DND-41 (cell line): ENCODE data around the gene SNN.

ENCODE experiments used
- ATAC-seq: fragments of 200-7000 bp; cut with Tn5 transposase; 3 replicates; pipeline ENCODE4 v1.9.1; 2021; ENCODE audit warnings: low read depth; ENCODE audit not compliant: insufficient read depth
- DNase-seq: peaks from one replicate; pipeline ENCODE4 v3.0.0-alpha.2; 2020
- H2AFZ ChIP-seq: 2 replicates; pipeline ENCODE4 v1.6.0; 2012; ENCODE audit warnings: low read depth, low read length
- H3K27ac ChIP-seq: 2 replicates; pipeline ENCODE4 v1.5.1; 2012; ENCODE audit warnings: low read length, inconsistent platforms
- H3K27me3 ChIP-seq: fragments of 200-600 bp; sonication (generic); 2 replicates; pipeline ENCODE4 v1.6.0; 2012; ENCODE audit warnings: low read length, mild to moderate bottlenecking, inconsistent platforms; ENCODE audit not compliant: insufficient read depth, poor library complexity
- H3K36me3 ChIP-seq: 2 replicates; pipeline ENCODE4 v1.5.1; 2012; ENCODE audit warnings: low read length, inconsistent platforms; ENCODE audit not compliant: insufficient read depth
- H3K4me1 ChIP-seq: 2 replicates; pipeline ENCODE4 v1.5.1; 2012; ENCODE audit warnings: mild to moderate bottlenecking, low read length; ENCODE audit not compliant: insufficient read depth
- H3K4me2 ChIP-seq: 2 replicates; pipeline ENCODE4 v1.6.0; 2012; ENCODE audit warnings: mild to moderate bottlenecking, moderate library complexity, low read length, inconsistent platforms; ENCODE audit not compliant: insufficient read depth
- H3K4me3 ChIP-seq, 2 experiments: fragments of 200-600 bp in 1 of 2; shearing (Covaris generic) in 1 of 2; 2 replicates each; pipeline ENCODE4 v1.5.1; 2012 to 2016; ENCODE audit warnings: inconsistent platforms in 2 of 2, low read length in 2 of 2, mild to moderate bottlenecking in 2 of 2, low read depth in 1 of 2, moderate library complexity in 1 of 2
- H3K79me2 ChIP-seq: 2 replicates; pipeline ENCODE4 v1.6.0; 2012; ENCODE audit warnings: low read length, inconsistent platforms; ENCODE audit not compliant: insufficient read depth
- H3K9ac ChIP-seq: 2 replicates; pipeline ENCODE4 v1.6.0; 2012; ENCODE audit warnings: low read depth, mild to moderate bottlenecking, inconsistent platforms, low read length, moderate library complexity
- H3K9me3 ChIP-seq: 2 replicates; pipeline ENCODE4 v1.5.1; 2012; ENCODE audit warnings: low read length, moderate library complexity, mild to moderate bottlenecking, inconsistent platforms; ENCODE audit not compliant: insufficient read depth, severe bottlenecking
- H4K20me1 ChIP-seq: 2 replicates; pipeline ENCODE4 v1.6.0; 2012; ENCODE audit warnings: low read length; ENCODE audit not compliant: insufficient read depth
- EZH2 ChIP-seq: IDR thresholded peaks from 3 replicates; pipeline ENCODE4 v1.6.1; 2012; ENCODE audit warnings: borderline replicate concordance, low read depth, mild to moderate bottlenecking, moderate library complexity, low read length, inconsistent platforms; ENCODE audit not compliant: severe bottlenecking
- TF ChIP-seq, protein P1 (sequence below): IDR thresholded peaks from 2 replicates; pipeline ENCODE4 v1.5.1; 2012; ENCODE audit warnings: borderline replicate concordance, low read length, moderate library complexity, mild to moderate bottlenecking; ENCODE audit not compliant: poor library complexity, severe bottlenecking; ENCODE audit errors: extremely low read depth

Gene SNN

GRCh38 chr16:11692171-11692570 lies 23.9 kb downstream of the SNN start:
- H3K4me3 ChIP-seq, result no peak overlapping the region

DNA sequence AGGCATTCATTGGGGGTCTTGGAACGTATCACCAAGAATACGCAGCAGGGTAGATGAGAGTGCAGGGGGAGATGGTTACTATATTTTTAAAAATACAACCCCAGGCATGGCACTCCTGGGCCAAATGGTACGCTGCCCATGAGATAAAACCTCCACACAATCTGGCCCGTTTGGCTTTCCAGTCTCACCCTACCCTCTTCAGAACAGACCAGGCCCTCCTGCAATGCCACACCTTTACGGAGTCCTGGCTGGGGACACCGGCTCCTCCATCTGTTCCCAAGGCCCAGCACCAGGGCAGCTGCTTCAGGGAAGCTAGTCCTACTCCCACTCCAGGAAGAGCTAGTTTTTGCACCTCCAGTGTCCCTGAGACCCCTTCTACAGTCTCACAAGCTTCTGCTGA lies 24.4 kb downstream of the SNN start:
- ATAC-seq (no peak), DNase-seq (no peak)
- Histone ChIP-seq H3K4me1 (no peaks in the 10 kb centered on the region), H3K9me3 (no peaks in the 10 kb centered on the region), H4K20me1 (peaks cover 7% of the 10 kb centered on the region; the same call in 1 of the 2 replicates), H3K79me2 (no peaks in the 10 kb centered on the region), H3K27ac (no peak overlapping the region), H3K9ac (no peak overlapping the region), H3K36me3 (peaks cover 80% of the 10 kb centered on the region), H3K27me3 (no peaks in the 10 kb centered on the region), H2AFZ (no peak overlapping the region), H3K4me2 (no peak overlapping the region), H3K4me3 (no peak overlapping the region)
- TF ChIP-seq EZH2, result no peak
- TF ChIP-seq, protein P1, sequence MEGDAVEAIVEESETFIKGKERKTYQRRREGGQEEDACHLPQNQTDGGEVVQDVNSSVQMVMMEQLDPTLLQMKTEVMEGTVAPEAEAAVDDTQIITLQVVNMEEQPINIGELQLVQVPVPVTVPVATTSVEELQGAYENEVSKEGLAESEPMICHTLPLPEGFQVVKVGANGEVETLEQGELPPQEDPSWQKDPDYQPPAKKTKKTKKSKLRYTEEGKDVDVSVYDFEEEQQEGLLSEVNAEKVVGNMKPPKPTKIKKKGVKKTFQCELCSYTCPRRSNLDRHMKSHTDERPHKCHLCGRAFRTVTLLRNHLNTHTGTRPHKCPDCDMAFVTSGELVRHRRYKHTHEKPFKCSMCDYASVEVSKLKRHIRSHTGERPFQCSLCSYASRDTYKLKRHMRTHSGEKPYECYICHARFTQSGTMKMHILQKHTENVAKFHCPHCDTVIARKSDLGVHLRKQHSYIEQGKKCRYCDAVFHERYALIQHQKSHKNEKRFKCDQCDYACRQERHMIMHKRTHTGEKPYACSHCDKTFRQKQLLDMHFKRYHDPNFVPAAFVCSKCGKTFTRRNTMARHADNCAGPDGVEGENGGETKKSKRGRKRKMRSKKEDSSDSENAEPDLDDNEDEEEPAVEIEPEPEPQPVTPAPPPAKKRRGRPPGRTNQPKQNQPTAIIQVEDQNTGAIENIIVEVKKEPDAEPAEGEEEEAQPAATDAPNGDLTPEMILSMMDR, result no peak

More at GRCh38 chr16:11692171-11692570, 23.9 kb downstream of the SNN start:
- H3K9me3 ChIP-seq, result no peaks in the 10 kb centered on the region
- H2AFZ ChIP-seq, result no peak overlapping the region
- peaks cover 80% of the 10 kb centered on the region for H3K36me3 ChIP-seq
- H3K4me1 ChIP-seq, result no peaks in the 10 kb centered on the region
- ATAC-seq (no peak), DNase-seq (no peak)
- H3K79me2 ChIP-seq, result no peaks in the 10 kb centered on the region
- TF ChIP-seq, protein P1, result no peak
- TF ChIP-seq EZH2, result no peak
- H3K27me3 ChIP-seq, result no peaks in the 10 kb centered on the region
- no peak overlapping the region for H3K4me2 ChIP-seq
- H4K20me1 ChIP-seq, result peaks cover 7% of the 10 kb centered on the region; the same call in 1 of the 2 replicates
- no peak overlapping the region for H3K9ac ChIP-seq
- H3K27ac ChIP-seq, result no peak overlapping the region

- Histone ChIP-seq H3K4me3 (no peak overlapping the region), H4K20me1 (peaks cover 12% of the 10 kb centered on the region; the same call in 1 of the 2 replicates), H3K27me3 (no peaks in the 10 kb centered on the region), H3K4me1 (no peaks in the 10 kb centered on the region), H3K9me3 (no peaks in the 10 kb centered on the region), H3K27ac (no peak overlapping the region), H3K4me2 (no peak overlapping the region), H3K36me3 (peaks cover 79% of the 10 kb centered on the region), H3K79me2 (0 out of 2 replicates have a peak, but pooled peaks cover 2% of the 10 kb centered on the region), H3K9ac (no peak overlapping the region), H2AFZ (no peak overlapping the region)
- TF ChIP-seq EZH2, result no peak
- TF ChIP-seq, protein P1, result no peak
- ATAC-seq, result no peak
- no peak for DNase-seq
Observed at GRCh38 chr16:11696266-11697012, 28.2 kb downstream of the SNN start.
